ENCODE measurements around the gene FAHD1.

- no peak for TF ChIP-seq CTCF (IDR thresholded peaks at IDR 0.05; ENCODE audit: low read depth, low read length, missing input control)
- TF ChIP-seq REST (IDR thresholded peaks at IDR 0.05) = no peak
- TF ChIP-seq RAD21 (IDR thresholded peaks at IDR 0.05) = no peak
- no peak for TF ChIP-seq JUND (IDR thresholded peaks at IDR 0.05)
- no peak for TF ChIP-seq SP1 (IDR thresholded peaks at IDR 0.05)
- TF ChIP-seq MAX (IDR thresholded peaks at IDR 0.05) = no peak
- TF ChIP-seq TAF1 (conservative IDR thresholded peaks at IDR 0.05) = no peak
- TF ChIP-seq GABPA (IDR thresholded peaks at IDR 0.05 in 1 of 2, conservative IDR thresholded peaks at IDR 0.05 in 1 of 2) = no peak
- TF ChIP-seq YY1 (IDR thresholded peaks at IDR 0.05) = no peak
- TF ChIP-seq RXRA (IDR thresholded peaks at IDR 0.05) = no peak
- no peak for TF ChIP-seq ZBTB33 (IDR thresholded peaks at IDR 0.05)
- no peak for TF ChIP-seq FOXA1 (IDR thresholded peaks at IDR 0.05)
These were observed 47.7 kb upstream of the FAHD1 start for GRCh38 chr16:1779234-1779701.

Data from liver (tissue), 3 donors.